Measurements from ENCODE around the gene MAPKAPK3.
A peak's percentile ranks its signal among the peaks of the same experiment; 100 is the strongest.

MAPKAPK3 gene

GRCh38 chr3:50617096-50617791 lies at the start of gene MAPKAPK3:
Gene MAPKAPK3, plus strand, starts transcription at chr3:50617151. Its CDS starts 415 bp downstream, at chr3:50617566.
- peak in 1 of 2 experiments; percentile 46 for DNase-seq

GRCh38 chr3:50567386-50568167 lies 49.4 kb upstream of the MAPKAPK3 start, which contains the start of gene C3orf18:
Gene C3orf18, minus strand, starts transcription at chr3:50567747. Its CDS starts 2,048 bp downstream, at chr3:50565699.
- DNase-seq, result peak; percentile 94 to 95

- peak; percentile 90 to 92 for DNase-seq
Observed at GRCh38 chr3:50568947-50569749, 47.8 kb upstream of the MAPKAPK3 start, which contains the start of gene HEMK1. Gene HEMK1, plus strand, starts transcription at chr3:50569522. Its CDS starts 1,583 bp downstream, at chr3:50571105.

- no peak for DNase-seq
Observed at GRCh38 chr3:50570508-50571279, 46.3 kb upstream of the MAPKAPK3 start.

- no peak for DNase-seq
Observed at GRCh38 chr3:50571486-50571885, 45.5 kb upstream of the MAPKAPK3 start.

- peak; percentile 80 for DNase-seq
Observed at GRCh38 chr3:50572158-50572557, 44.8 kb upstream of the MAPKAPK3 start.

GRCh38 chr3:50572801-50573371 lies 44.1 kb upstream of the MAPKAPK3 start:
- peak; percentile 34 to 46 for DNase-seq

- DNase-seq, result peak; percentile 53 to 87
Observed at GRCh38 chr3:50573566-50574443, 43.1 kb upstream of the MAPKAPK3 start.

GRCh38 chr3:50574444-50574831 lies 42.5 kb upstream of the MAPKAPK3 start:
- no peak for DNase-seq

GRCh38 chr3:50575372-50575771 lies 41.6 kb upstream of the MAPKAPK3 start:
- DNase-seq, result no peak

- DNase-seq, result no peak
Observed at GRCh38 chr3:50577348-50577747, 39.6 kb upstream of the MAPKAPK3 start.

GRCh38 chr3:50580683-50581458 lies 36.1 kb upstream of the MAPKAPK3 start:
- DNase-seq, result no peak

GRCh38 chr3:50581459-50581842 lies 35.5 kb upstream of the MAPKAPK3 start:
- DNase-seq, result no peak

- no peak for DNase-seq
Observed at GRCh38 chr3:50582083-50582482, 34.9 kb upstream of the MAPKAPK3 start.

GRCh38 chr3:50583897-50584296 lies 33.1 kb upstream of the MAPKAPK3 start:
- DNase-seq, result no peak

- no peak for DNase-seq
Observed at GRCh38 chr3:50584391-50584790, 32.6 kb upstream of the MAPKAPK3 start.

GRCh38 chr3:50585919-50586762 lies 30.8 kb upstream of the MAPKAPK3 start:
- no peak for DNase-seq

GRCh38 chr3:50586763-50587070 lies 30.2 kb upstream of the MAPKAPK3 start:
- DNase-seq, result no peak

- no peak for DNase-seq
Observed at GRCh38 chr3:50587373-50587772, 29.6 kb upstream of the MAPKAPK3 start.
